KOPT-K1 (cell line): Measurements from ENCODE around the gene RBMS3.

Source experiments
- H3K27ac ChIP-seq: fragments of 200-600 bp; sonication (generic); 2 replicates; pipeline ENCODE4 v1.5.1; 2016; ENCODE audit warnings: antibody characterized with exemption, mild to moderate bottlenecking, low read depth, low read length; ENCODE audit not compliant: poor library complexity, severe bottlenecking
- H3K36me3 ChIP-seq: fragments of 200-600 bp; sonication (generic); 2 replicates; pipeline ENCODE4 v1.5.1; 2017; ENCODE audit warnings: antibody characterized with exemption, mild to moderate bottlenecking, low read length, moderate library complexity; ENCODE audit not compliant: insufficient read depth
- H3K9me3 ChIP-seq: fragments of 200-600 bp; sonication (generic); 2 replicates; pipeline ENCODE4 v1.5.1; 2017; ENCODE audit warnings: antibody characterized with exemption, low read length, mild to moderate bottlenecking; ENCODE audit not compliant: insufficient read depth, poor library complexity, severe bottlenecking

The RBMS3 gene

DNA sequence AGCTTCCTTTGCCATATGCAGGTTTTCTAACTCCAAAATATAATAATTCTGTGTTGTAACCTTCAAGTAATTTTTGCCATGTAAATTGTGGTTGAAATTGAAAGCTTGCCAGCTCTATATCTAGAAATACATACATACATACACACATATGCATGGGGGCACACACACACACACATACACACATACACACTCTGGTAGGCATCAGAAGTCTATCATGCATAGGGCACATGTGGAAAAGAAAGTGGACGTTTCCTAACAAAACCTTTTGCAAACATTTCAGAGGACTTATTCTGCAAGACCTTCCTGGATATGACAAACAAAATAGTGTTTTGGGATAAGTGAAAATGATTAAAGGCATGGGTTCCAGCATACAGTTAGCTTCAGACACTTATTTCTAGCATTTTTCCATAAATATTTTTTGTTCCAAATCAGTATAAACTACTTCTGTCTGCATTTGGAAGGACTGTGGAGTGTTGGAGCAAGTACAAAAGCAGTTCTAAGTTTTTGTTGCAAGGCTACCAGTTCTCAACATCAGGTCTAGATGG is 578.9 kb downstream of the RBMS3 start:
- H3K36me3 ChIP-seq: no peaks in the 10 kb centered on the region

DNA sequence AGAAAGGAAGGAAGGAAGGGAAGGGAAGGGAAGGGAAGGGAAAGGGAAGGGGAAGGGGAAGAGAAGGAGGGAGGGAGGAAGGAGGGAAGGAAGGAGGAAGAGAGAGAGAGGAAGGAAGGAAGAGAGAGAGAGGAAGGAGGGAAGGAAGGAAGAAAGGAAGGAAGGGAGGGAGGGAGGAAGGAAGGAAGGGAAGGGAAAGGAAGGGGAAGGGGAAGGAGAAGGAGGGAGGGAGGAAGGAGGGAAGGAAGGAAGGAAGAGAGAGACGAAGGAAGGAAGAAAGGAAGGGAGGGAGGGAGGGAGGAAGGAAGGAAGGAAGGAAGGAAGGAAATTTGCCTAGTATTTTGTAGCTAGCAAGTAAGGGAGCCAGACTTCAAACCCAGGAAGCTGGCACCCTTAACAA is 583.9 kb downstream of the RBMS3 start:
- Histone ChIP-seq H3K36me3 (no peaks in the 10 kb centered on the region), H3K27ac (no peak overlapping the region), H3K9me3 (no peaks in the 10 kb centered on the region)

More for the DNA sequence above, 578.9 kb downstream of the RBMS3 start:
- Histone ChIP-seq H3K9me3 (no peaks in the 10 kb centered on the region), H3K27ac (no peak overlapping the region)

DNA sequence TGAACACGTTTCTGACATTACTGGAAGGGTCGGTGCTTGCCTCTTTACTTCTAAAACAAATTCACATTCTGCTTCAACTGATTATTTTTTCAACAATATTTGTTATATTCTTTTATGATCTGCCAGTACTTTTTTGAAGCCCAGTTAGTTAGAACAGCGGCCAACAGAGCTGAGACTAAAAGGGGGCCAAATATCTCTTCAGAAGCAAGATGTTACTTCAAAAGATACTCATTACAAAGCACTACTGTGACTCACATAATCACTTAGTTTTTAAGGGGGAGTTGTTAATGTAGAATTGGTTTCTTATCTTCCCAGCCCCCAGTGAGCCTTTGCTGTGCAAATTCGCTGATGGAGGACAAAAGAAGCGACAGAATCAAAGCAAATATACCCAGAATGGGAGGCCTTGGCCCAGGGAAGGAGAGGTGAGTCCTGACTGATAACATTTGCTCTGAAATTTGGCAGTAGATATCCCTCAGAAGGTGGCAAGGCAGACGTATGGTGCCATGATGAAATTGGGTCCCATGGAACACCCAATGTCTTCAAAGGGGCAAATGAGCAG is 587.8 kb downstream of the RBMS3 start:
- no peak overlapping the region for H3K27ac ChIP-seq
- H3K9me3 ChIP-seq: no peaks in the 10 kb centered on the region
- no peaks in the 10 kb centered on the region for H3K36me3 ChIP-seq

DNA sequence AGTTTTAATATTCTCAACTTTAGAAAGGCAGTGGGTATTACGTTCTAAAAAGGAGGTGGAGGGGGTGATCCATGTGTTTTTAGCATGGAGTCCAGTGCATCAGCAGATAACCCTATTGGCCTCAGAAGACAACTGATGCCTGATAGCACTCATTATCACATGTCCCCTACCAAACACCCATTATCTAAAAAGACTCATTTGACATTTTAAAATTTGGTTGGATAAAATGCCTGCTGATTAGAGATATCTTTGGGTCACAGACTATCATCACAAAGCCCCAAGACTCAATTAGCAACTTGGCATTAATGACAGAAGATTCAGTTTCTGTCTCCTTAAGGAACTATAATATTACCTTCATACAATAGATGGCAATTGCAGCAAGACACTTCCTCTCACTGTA is 589.3 kb downstream of the RBMS3 start:
- no peaks in the 10 kb centered on the region for H3K9me3 ChIP-seq
- H3K36me3 ChIP-seq: no peaks in the 10 kb centered on the region
- H3K27ac ChIP-seq: no peak overlapping the region

DNA sequence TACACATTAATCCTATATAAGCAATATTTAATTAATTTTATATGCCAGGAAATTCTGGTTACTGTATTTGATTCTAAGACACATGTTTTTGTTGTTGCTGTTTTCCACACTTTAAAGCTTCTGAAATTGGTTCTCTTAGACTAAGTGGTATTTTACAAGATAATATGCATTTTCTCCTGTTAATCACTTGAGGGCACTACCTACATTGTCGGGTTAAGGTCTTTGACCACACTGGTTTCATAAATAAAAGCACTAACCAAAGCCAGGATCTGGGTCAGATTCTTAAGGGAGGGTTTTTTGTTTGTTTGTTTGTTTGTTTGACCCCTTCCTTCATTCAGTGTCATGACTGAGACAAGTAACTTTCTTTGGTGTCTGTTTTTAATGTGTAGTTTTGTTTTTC is 590.2 kb downstream of the RBMS3 start:
- Histone ChIP-seq H3K9me3 (no peaks in the 10 kb centered on the region), H3K27ac (no peak overlapping the region), H3K36me3 (no peaks in the 10 kb centered on the region)

DNA sequence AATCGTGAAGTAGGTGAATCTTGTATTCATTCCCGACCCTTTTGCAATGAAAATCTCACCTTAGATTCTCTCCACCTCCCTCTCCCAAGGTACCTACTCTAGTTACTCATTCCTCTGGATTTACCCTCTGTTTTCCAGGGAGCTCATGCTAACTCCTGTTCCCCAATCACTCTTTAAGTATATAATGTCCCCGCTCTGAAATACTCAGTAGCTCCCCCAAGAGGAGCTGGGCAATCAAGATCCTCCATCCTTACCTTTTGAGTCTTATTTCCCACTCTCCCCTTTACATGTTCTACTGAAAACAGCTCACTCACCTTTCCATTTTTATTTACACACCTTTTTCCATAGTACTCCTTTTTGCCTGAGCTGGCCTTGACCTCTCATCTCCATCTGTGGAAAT is 599.9 kb downstream of the RBMS3 start:
- no peaks in the 10 kb centered on the region for H3K36me3 ChIP-seq
- no peaks in the 10 kb centered on the region for H3K9me3 ChIP-seq
- H3K27ac ChIP-seq: no peak overlapping the region

DNA sequence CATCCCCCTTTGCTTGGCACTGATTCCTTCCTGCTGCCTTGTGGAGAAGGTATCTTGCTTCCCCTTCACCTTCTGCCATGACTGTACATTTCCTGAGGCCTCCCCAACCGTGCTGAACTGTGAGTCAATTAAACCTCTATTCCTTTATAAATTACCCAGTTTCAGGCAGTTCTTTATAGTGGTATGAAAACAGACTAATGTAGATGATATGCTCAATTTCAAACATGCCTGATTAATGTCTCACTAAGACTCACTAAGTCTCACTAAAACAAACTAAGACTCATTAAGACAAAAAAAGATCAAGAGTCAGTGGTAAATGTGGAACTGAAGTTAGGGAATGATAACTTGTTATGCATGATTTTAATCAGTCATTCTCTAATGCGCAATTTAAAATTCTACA is 606.6 kb downstream of the RBMS3 start:
- Histone ChIP-seq H3K36me3 (no peaks in the 10 kb centered on the region), H3K27ac (no peak overlapping the region), H3K9me3 (no peaks in the 10 kb centered on the region)

DNA sequence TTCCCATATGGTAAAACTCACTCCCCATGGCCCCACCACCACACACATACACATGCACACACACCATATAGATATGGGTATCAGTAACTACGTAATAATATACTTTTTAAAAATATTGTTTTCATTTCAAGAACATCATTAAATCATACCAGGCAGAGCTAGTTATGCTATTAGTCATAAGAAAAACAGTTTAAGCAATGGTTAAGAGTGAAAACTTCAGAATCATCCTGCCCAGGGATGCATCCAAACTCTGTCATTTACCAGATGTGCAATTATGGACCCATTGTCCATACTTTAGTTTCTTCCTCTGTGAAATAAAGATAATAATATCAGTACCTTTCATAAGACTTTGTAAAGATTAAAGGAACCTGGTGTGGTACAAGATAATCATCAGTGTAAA is 608.3 kb downstream of the RBMS3 start:
- Histone ChIP-seq H3K9me3 (no peaks in the 10 kb centered on the region), H3K36me3 (no peaks in the 10 kb centered on the region), H3K27ac (no peak overlapping the region)

DNA sequence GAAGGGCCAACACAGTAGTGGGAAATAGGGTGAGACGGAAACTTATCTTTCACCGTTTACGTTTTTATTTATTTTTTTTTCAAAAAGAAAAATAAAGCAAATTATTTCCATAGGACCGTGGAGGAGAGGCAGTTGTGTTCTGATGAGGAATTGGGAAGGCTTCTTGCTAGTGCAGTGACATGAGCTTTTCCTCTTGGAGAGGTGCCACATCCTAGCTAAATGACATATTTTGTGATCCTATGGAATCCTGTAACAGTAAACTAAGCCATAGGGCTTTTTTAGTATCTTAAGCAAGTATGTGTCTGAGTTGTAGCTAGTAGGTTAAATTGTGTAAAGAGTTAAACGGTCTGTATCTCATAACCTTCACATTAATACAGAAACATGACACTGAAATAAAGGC is 609.9 kb downstream of the RBMS3 start:
- H3K9me3 ChIP-seq: no peaks in the 10 kb centered on the region
- no peak overlapping the region for H3K27ac ChIP-seq
- no peaks in the 10 kb centered on the region for H3K36me3 ChIP-seq

DNA sequence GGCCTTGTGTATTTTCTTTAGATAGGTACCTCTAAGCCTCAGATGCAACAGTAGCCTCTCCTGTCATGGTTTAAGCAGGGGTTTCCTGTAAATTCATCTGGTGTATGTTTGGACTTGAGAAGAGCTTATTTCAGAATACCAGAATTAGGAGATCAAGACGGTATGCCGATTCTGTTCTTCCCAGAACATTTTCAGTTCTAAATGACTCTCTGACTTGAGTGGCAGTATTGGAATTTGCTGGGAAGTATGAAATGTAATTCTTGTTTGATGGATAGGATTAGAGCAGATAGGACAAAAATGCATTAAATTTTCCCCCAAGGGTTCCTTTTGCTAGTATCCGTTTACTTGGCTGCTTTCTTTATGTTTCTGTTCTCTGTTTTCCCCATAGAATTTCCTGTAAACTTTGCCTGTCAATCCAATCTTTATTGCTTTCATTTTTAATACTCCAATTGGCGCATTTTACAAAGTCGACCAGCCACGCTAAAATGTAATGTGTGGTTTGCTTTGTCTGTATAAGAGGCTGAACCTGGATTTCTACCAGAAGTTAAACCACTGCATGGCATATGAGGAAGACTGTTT is 612.2 kb downstream of the RBMS3 start:
- Histone ChIP-seq H3K9me3 (no peaks in the 10 kb centered on the region), H3K27ac (no peak overlapping the region), H3K36me3 (no peaks in the 10 kb centered on the region)

DNA sequence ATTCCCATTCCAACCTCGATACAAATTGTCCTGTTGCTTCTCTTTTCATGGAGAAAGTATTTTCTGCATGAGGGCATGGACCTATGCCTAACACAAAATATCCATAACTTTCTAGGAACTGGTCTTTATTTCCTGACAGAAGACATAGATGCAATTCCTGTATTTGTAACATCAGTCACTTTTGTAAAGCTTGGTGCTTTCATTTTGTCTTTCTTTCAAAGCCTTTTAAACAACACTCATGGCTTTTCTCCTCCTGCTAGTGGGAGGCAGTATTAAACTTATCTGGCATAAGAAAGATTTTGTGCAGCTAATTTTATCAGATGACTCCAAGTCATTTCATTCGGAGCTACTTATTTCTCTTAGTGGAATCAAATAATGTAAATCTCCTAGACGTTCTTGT is 616.0 kb downstream of the RBMS3 start:
- H3K27ac ChIP-seq: no peak overlapping the region
- no peaks in the 10 kb centered on the region for H3K9me3 ChIP-seq
- no peaks in the 10 kb centered on the region for H3K36me3 ChIP-seq

DNA sequence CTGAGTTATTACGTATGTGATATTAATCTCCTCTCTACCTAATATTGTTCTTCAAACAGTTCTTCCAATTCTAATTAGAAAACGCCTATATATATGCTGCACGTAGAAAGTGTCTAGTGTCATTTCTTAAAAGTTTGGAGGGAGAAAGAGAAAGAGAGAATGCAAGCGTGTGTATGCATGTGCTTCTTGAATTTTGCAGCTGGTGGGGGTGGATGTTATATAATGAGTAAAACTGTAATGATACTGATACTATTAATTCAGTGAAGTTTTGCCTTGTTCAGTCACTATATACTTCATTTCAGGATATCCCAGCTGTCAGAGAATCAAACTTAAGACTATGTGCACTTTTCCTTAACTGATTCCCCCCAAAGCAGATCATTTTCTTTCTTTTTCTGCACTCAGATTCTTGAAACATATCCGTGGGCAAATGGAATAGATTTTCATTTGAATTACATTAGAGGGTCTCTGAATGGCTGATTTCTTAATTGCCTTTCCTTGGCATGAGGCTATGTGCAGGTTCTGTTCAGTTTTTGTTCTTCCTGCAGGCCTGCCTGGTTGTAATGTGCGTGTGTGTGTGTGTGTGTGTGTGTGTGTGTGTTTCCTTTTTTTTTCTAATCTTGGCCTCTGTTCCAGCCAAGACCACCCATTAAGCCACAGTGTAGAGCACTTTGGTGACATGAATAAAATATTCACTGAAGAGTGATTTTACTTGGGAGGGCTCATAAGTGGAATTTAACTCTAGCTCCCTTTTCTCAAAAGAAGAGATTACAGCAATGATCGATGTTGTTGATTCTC is 617.5 kb downstream of the RBMS3 start:
- no peaks in the 10 kb centered on the region for H3K9me3 ChIP-seq
- no peaks in the 10 kb centered on the region for H3K36me3 ChIP-seq
- H3K27ac ChIP-seq: no peak overlapping the region

DNA sequence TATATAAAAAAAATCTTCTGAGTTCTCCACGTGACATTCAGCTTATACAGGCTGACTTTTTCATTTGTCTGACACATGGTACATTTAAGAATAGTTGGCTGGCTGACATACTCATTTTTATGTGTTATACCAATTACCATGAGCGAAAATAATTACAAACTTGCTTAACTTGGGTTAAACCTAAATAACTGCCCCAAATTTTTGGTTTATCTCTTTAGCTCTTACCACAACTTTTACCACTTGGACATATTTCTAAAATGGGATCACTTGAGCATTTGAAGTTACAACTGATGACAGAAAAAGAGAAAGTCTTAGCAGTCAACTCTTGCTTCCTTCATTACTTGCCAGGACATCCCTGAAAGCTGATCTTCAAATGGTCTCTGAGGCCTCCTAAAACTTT is 618.1 kb downstream of the RBMS3 start:
- no peaks in the 10 kb centered on the region for H3K36me3 ChIP-seq
- no peaks in the 10 kb centered on the region for H3K9me3 ChIP-seq
- no peak overlapping the region for H3K27ac ChIP-seq

DNA sequence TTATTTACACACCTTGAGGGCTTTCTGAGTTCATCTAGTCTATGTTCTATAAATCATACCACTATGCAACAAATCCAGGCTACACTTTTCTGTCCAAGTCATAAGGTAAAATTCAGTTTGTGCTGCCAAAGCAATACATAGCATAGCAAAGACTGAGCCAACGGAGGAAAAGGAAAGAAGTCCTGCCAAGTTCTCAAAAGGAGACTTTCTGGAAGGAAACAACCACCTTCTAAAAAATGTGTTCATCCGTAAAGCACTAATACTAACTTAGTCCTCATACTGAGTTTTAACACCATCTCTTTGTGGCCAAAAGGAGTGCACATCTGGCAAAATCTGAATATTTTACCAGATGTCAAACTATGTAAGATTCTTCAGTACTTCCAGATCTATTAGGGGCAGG is 620.2 kb downstream of the RBMS3 start:
- H3K27ac ChIP-seq: no peak overlapping the region
- H3K36me3 ChIP-seq: no peaks in the 10 kb centered on the region
- H3K9me3 ChIP-seq: no peaks in the 10 kb centered on the region

DNA sequence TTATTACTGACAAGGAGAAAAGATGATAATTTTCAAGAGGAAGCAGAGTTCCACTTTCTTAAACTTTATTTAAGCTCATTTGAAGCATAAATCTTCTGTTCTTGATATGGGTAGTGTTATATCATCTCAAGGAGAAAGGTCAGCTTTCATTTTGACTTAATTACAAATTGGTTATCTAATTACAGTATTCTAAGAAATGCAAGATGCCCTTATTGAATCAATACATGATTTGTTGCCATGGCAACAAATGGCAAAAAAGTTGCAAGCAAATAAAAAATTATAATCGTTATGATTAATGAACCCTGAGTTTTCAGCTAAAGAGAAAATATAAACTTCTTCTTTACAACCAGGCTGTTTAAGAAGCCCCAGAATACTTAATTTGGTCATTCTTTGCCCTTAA is 622.7 kb downstream of the RBMS3 start:
- Histone ChIP-seq H3K36me3 (no peaks in the 10 kb centered on the region), H3K9me3 (no peaks in the 10 kb centered on the region), H3K27ac (no peak overlapping the region)

DNA sequence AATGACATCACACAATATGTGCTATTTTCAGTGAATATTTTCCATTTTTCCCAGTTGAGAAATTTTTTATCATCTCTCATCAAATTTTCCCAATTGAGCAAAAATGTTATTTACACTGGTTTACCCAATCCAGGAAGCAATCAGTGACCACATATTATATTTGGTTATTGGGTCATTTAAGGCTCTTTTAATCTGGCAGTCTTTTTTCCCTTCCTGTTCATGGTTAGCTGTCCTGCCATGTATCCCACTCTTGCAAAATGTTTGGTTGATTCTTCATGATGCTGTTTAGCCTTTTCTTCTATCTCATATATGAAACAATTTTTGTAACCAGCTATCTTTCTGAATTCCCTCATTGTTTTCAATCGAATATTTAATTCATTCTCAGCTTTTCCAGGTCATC is 626.0 kb downstream of the RBMS3 start:
- Histone ChIP-seq H3K27ac (no peak overlapping the region), H3K9me3 (no peaks in the 10 kb centered on the region), H3K36me3 (no peaks in the 10 kb centered on the region)
